DMS153 (cell line): Measurements from ENCODE around the gene CCNL2.
A peak's percentile ranks its signal among the peaks of the same experiment; 100 is the strongest.
"Not testable (repeated sequence)": the region's sequence is repeated elsewhere in the genome, so short reads cannot be mapped to it uniquely, and the experiment has no call there.

Source experiments
- DNase-seq: peaks from one replicate; lab custom pipeline; 2025; lab: John Stamatoyannopoulos, UW

The CCNL2 gene

GRCh38 chr1:1399187-1399871 is at the start of gene CCNL2:
Gene CCNL2, minus strand, starts transcription at chr1:1399335. Its CDS starts 29 bp downstream, at chr1:1399306.
- peak; percentile 100 for DNase-seq

DNA sequence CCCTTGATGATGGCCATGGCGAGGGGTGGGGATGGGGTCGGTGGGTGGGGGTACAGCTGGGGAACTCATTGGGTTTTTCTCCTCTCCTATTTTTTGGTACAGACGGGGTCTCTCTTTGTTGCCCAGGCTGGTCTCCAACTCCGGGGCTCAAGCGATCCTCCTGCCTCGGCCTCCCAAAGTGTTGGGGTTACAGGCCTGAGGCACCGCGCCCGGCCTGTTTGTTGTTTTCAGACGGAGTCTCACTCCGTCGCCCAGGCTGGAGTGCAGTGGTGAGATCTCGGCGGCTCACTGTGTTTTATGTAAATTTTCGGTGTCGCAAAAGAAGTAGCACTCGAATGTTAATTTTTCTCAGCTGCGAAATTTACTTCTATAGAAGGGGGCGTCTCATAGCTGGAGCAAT is 47.5 kb upstream of the CCNL2 start:
- DNase-seq = not testable (repeated sequence)

DNA sequence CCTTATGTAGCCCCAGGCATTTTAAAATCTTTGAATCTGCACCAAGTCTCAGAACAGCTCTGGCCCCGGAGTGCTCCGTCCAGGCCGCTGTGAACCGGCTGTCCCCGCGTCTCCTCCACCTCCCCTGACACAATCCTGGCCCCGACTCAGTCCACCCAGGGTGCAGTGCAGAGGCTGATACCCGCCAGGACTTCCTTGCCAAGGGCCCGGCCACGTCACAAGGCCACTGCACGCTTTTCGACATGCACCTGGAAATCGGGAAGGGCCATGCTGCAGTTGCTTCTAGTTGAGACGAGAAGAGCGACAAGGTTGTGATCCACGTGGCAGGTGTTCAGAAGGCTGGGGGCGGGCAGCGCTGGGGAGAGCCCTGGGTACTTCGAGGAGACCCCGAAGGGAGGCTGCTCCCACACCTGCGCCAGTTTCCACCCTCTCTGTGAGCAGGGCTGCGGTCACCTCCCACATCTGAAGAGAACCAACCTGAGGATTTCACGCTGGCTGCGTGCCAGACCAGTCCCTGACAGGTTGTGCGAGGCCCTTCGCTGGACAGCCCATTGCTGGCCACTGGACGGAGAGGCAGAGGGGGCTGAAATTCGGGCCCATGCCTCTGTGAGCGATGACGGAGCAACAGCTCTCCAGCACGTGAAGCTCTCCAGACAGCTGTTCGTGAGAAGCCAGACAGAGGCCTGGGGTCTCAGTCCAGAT is 43.1 kb upstream of the CCNL2 start:
- DNase-seq = no peak

DNA sequence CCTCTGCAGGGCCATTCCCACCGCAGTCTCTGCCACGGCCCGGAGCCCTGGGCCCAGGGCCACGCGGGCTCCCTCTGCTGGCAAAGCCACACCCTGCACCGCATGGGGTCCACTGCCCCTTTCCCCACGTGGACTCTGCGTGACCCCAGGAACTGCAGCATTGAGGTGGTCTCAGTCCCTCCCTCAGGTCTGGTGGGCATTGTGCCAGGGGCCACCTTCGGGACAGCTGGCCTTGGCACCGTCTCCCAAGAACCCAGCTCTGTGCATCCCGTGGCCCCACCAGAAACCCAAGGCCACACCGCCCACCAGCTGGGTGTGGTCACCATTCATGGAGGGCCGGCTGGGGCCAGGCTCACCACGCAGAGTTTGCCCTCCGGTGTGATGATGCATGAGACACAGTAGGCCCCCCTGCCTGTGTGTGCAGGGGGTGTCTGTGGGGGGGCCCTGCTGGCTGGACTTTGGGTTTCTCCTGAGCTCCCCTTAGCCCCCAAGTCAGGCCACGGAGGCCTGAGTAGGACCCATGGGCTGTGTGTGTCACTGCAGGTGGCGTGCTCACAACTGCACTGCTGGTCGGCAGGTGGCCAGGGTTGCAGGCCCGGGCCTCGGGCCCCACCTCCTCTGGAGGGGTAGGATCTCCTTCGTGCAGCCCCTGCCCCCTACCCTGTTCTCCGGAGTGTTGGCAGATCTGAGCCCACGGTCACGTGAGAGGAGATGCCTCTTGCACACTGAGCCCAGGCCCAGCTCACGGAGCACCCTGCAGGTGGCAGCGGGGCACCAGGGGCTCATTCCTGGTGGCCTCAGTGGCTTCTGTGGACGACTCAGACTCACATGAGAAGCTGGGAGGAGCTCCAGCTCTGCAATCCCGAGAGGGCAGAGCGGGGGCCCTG is 42.1 kb upstream of the CCNL2 start:
- DNase-seq = no peak

DNA sequence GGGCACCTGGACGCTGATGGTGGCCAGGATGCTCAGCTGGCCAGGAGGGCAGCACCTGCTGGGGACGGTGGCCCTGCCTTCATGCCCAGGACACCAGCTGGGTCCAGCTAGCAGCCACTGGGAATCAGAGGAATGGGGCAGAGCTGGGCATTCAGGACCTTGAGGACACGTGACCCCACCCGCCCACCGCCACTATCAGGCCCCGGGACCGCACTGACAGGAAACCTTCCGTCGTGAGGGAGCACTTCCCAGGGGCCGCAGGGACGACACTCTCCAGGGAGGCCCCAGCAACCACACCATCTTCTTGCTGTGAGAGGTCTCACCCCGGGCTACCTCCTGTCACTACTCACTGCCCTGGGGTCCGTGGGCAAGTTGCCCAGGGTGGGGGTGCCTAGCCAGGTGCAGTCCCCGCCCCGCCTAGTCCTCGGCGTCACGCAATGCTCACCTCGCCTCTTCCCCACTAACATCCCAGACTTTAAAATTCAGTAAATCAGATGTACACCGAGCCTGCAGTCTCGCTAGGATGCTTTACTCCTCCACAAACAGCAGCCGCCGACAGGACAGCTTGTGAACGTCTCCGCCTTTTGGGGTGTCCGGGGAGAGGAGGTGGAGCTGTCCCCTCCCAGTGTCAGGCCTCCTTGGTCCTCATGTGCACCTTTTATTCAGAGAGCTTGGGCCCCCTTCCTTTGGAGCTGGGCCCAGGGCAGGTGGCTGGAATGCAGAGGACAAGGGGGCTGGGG is 41.3 kb upstream of the CCNL2 start:
- no peak for DNase-seq

DNA sequence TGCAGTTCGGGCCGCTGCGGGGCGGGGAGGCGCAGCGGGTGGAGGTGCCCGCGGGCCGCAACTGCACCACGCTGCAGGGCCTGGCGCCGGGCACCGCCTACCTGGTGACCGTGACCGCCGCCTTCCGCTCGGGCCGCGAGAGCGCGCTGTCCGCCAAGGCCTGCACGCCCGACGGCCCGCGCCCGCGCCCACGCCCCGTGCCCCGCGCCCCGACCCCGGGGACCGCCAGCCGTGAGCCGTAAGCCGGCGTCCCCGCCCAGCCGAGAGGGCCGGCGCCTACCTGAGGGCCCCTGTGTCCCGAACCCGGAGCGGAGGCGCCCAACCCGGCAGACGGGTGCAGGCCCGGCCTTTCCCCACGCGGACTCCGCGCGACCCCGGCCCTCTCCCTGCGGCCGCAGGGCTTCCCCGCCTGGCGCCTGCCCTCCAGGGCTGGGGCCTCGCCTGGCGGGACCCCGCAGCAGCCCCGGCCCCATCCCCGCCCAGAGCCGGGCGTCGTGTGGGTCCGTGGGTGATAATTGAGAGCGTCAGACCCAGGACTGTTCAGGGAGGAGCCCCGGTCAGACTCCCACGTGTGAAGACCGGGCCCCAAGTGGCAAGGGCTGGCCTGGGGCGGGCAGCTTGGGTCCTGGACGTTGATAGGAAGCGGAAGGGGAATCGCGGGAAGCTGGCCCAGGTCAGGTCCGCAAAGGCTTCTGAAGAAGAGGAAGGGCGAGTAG is 40.6 kb upstream of the CCNL2 start:
- DNase-seq = no peak

DNA sequence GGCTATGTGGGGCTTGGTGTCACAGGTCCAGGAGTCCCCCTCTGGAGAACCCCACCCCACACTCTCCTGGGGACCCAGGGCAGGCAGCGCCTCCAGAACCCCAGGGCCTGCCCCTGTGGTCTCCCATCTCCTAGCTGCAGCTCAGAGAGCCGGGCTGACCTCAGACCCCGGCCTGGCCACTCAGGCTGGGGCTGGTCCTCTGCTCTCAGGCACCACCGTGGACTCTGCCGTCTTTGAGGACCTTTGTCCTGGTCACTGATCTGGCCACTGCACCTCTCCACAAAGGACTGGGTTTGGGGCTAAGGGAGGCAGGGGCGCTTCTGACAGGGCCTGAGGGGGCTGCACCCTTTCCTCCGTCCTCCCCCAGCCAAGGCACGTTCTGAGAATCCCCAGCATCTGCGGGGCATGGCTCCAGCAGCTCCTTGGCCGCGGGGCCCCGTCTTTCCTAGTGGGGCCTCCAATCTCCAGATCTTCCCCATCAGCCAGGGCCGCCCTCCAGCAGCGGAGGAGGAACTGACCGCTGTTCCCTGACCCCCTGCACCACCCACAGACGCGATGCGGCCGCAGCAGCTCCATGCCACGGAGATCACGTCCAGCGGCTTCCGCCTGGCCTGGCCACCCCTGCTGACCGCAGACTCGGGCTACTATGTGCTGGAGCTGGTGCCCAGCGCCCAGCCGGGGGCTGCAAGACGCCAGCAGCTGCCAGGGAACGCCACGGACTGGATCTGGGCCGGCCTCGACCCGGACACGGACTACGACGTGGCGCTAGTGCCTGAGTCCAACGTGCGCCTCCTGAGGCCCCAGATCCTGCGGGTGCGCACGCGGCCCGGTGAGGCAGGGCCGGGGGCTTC is 39.6 kb upstream of the CCNL2 start:
- no peak for DNase-seq

DNA sequence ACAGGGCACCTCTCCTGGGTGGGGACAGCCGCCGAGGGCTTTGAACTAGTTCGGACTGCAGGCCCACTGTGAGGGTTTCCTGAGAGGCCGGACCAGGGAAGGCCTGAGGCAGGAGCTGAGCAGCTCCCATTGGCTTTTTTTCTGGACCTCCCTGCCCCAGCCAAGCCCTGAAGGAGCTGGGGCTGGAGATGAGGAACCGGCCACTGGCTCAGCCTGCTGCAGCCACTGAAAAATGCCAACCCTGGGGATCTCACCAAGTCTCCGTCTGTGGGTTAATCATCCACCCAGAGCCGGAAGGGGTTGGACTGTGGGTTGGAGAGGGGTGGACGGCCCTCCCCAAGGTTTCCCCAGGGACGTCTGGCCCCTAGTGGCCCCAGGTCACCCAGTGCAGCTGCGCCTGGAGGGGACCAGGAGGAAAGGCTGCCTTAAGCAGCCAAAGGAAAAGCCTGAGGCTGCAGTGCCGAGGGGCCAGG is 38.8 kb upstream of the CCNL2 start:
- no peak for DNase-seq

DNA sequence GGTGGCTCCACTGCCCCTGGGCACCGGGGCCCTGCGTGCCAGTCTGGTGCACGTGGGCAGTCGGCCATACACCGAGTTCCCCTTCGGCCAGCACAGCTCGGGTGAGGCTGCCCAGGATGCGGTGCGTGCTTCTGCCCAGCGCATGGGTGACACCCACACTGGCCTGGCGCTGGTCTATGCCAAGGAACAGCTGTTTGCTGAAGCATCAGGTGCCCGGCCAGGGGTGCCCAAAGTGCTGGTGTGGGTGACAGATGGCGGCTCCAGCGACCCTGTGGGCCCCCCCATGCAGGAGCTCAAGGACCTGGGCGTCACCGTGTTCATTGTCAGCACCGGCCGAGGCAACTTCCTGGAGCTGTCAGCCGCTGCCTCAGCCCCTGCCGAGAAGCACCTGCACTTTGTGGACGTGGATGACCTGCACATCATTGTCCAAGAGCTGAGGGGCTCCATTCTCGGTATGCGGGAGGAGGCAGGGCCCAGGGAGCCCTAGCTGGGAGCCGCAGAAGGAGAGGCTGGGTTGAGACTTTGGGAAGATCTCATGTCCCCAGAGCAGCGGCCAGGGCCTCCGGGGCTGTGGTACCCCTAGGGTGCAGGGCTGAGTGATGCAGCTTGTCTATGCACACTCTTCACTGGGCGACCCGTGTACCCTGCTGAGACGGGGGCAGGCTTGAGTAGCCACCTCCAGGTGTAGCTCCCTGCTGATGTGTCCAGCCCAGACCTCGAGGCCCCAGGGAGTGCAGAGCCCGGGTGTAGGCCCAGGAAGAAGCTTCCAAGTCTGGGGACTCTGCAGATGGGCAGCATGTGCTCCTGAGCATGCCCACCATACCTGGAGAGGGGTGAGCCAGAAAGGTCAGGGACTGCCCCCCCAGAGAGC is 38.1 kb upstream of the CCNL2 start:
- peak; percentile 37 for DNase-seq

DNA sequence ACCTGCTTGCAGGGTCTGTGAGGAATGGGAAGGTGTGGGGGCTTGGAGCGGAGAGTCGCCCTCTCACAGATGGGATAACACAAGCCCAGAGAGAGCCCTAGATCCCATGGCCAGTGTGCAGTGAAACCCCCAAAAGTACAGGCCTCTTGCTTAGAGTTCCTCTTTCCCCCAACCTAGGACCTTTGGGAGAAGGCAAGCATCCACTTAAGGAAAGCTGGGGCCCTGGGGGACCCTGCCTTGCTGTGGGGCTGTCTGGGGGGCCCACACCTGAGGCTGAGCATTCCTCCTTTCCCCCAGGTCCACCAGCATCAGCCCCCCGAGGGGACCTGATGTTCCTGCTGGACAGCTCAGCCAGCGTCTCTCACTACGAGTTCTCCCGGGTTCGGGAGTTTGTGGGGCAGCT is 37.5 kb upstream of the CCNL2 start:
- DNase-seq = no peak

GRCh38 chr1:1435911-1436629 is 36.9 kb upstream of the CCNL2 start:
- no peak for DNase-seq

DNA sequence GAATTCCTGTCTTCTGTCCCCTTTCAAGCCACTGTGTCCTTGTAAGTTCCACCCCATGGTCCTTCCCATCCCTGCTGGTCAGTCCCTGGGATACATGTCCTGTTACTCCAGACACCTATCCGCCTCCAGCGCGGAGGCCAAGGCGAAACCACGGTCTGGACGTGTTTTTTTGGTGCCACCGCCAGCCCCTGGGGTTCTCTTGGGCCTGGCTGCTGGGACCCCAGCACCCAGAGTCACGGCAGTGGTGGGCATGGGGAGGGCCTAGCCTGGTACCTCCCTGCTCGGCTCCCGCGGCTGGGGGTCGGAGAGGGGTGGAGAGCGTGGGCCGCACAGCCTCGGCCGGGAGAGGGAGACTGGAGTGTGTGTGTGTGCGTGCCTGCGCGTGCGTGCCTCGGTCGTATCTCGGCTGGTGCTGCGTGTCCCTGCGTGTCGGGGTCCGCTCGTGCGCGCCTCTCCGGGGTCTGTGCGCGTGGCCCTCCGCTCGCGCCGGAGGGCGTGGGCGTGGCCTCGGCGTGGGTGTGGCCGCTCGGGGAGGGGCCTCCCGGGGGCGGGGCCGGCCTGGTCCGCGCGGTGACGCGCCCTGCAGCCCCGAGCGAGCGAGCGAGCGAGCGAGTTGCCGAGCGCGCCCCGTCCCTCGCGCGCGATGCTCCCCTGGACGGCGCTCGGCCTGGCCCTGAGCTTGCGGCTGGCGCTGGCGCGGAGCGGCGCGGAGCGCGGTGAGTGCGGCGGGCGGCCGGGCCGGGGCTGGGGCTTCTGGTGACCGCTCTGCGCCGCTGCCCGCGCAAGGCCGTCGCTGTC is 36.2 kb upstream of the CCNL2 start, which contains the start of gene VWA1:
Gene VWA1, plus strand, starts transcription at position 585 of the 798 bp plus-strand sequence. Its CDS starts 59 bp downstream, at position 644.
- DNase-seq = peak; percentile 59

DNA sequence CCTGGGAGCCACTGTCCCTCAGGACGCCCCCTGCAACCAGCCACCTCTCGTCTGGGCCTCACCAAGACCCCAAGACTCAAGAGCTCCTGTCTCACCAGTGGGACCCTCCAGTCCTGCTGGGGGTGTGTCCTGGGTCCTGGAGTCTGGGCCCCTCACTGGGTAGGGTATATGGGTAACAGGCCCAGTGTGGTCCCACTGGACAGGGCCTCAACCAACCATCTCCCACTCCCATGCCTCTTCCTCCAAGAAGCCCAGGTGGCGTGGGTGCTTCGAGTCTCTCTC is 35.6 kb upstream of the CCNL2 start:
- DNase-seq = no peak

DNA sequence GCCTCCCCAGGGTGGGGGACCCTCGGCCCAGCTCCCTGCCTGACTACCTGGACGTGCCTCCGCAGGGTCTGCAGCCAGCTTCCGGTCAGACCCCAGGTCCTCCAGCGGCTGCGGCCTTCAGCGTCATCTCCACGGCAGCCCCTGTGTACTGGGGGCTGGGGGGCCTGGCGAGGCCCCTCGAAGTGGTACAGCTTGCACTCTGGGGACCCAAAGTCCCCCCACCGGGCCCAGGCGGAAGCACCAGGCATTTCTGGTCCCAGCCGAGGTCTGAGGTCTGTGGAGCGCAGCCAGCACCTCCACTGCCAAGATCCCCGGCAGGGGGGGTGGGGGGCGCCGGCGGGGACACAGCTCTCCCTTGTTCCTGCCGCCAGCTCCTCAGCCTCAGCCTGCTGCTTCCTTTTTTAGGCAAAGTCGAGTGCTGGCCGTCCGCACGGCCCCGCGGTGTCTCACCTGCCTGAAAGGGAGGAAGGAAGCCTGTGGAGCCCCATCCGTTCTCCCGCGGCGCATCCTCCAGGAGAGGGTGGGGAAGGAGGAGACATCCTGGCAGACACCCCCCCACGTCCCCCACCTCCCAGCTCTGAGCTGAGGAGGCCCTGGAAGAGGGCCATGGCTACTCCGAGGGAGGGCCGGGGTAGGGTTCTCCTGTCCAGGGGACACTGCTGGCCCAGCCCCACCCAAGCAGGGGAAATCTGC is 35.1 kb upstream of the CCNL2 start:
- DNase-seq = peak; percentile 64

- DNase-seq = peak; percentile 44
Observed at GRCh38 chr1:1433804-1434130, 34.6 kb upstream of the CCNL2 start.

- peak; percentile 96 for DNase-seq
Observed at GRCh38 chr1:1432951-1433803, 34.0 kb upstream of the CCNL2 start.
